T-helper 2 cell (primary cell): ENCODE measurements around the gene DCAF5.
"Not testable (repeated sequence)": the region's sequence is repeated elsewhere in the genome, so short reads cannot be mapped to it uniquely, and the experiment has no call there.

ENCODE experiments used
- DNase-seq, 5 experiments: peaks; one replicate each; pipeline versions ENCODE4 v3.0.0 to v3.0.0-alpha.2; 2012 to 2022

The DCAF5 gene

GRCh38 chr14:69094481-69094880 is 58.4 kb downstream of the DCAF5 start:
- no peak for DNase-seq

GRCh38 chr14:69093631-69094421 is 59.1 kb downstream of the DCAF5 start:
- DNase-seq, result no peak

- DNase-seq, result no peak
Observed at GRCh38 chr14:69092840-69093422, 60.0 kb downstream of the DCAF5 start.

- no peak for DNase-seq
Observed at GRCh38 chr14:69091695-69092094, 61.2 kb downstream of the DCAF5 start.

- DNase-seq, result no peak
Observed at GRCh38 chr14:69091006-69091405, 61.9 kb downstream of the DCAF5 start.

GRCh38 chr14:69090187-69090789 is 62.6 kb downstream of the DCAF5 start:
- DNase-seq, result peak in 2 of 5 experiments; percentile 6 to 38

- no peak for DNase-seq
Observed at GRCh38 chr14:69089046-69089445, 63.9 kb downstream of the DCAF5 start.

- no peak for DNase-seq
Observed at GRCh38 chr14:69088586-69088985, 64.3 kb downstream of the DCAF5 start.

- DNase-seq, result no peak
Observed at GRCh38 chr14:69087061-69087461, 65.9 kb downstream of the DCAF5 start.

GRCh38 chr14:69086537-69086936 is 66.4 kb downstream of the DCAF5 start:
- no peak for DNase-seq

GRCh38 chr14:69084023-69084422 is 68.9 kb downstream of the DCAF5 start:
- DNase-seq, result no peak

- no peak for DNase-seq
Observed at GRCh38 chr14:69083181-69083580, 69.7 kb downstream of the DCAF5 start.

- DNase-seq, result no peak
Observed at GRCh38 chr14:69081271-69081670, 71.6 kb downstream of the DCAF5 start.

- DNase-seq, result no peak
Observed at GRCh38 chr14:69079747-69080146, 73.2 kb downstream of the DCAF5 start.

GRCh38 chr14:69079188-69079742 is 73.7 kb downstream of the DCAF5 start:
- DNase-seq, result no peak

GRCh38 chr14:69077841-69078240 is 75.1 kb downstream of the DCAF5 start:
- no peak for DNase-seq

- not testable (repeated sequence) for DNase-seq
Observed at GRCh38 chr14:69077185-69077584, 75.7 kb downstream of the DCAF5 start.

GRCh38 chr14:69076341-69076740 is 76.6 kb downstream of the DCAF5 start:
- DNase-seq, result no peak

GRCh38 chr14:69073915-69074314 is 79.0 kb downstream of the DCAF5 start:
- DNase-seq, result no peak

- DNase-seq, result no peak
Observed at GRCh38 chr14:69073429-69073828, 79.5 kb downstream of the DCAF5 start.

- no peak for DNase-seq
Observed at GRCh38 chr14:69072584-69072983, 80.3 kb downstream of the DCAF5 start.

GRCh38 chr14:69068744-69069421 is 84.0 kb downstream of the DCAF5 start:
- DNase-seq, result no peak
